ENCODE data around the gene UBE2Z.

DNA sequence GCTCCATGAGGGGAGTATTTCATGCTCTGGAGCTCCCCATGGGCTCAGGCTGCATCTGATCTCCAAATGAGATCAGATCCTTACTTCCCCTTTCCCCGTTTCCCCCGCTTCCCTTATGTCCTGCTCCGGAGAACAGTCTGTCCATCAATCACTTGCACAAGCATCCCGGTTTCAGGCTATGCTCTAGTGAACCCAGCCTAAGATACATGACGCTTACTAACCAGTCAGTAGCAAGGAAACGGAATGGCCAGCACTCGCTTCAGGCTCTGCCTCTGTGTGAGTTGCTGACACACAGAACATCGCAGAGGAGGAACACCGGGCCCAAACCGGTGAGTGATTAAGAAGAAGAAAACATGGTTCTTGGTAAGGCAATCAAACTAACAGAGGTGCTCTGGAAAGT, 25.0 kb upstream of the UBE2Z start:
- TF ChIP-seq, protein P1, sequence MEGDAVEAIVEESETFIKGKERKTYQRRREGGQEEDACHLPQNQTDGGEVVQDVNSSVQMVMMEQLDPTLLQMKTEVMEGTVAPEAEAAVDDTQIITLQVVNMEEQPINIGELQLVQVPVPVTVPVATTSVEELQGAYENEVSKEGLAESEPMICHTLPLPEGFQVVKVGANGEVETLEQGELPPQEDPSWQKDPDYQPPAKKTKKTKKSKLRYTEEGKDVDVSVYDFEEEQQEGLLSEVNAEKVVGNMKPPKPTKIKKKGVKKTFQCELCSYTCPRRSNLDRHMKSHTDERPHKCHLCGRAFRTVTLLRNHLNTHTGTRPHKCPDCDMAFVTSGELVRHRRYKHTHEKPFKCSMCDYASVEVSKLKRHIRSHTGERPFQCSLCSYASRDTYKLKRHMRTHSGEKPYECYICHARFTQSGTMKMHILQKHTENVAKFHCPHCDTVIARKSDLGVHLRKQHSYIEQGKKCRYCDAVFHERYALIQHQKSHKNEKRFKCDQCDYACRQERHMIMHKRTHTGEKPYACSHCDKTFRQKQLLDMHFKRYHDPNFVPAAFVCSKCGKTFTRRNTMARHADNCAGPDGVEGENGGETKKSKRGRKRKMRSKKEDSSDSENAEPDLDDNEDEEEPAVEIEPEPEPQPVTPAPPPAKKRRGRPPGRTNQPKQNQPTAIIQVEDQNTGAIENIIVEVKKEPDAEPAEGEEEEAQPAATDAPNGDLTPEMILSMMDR (IDR thresholded peaks at IDR 0.05; ENCODE audit: low read length) = no peak
- no peak for TF ChIP-seq EZH2 (optimal IDR thresholded peaks at IDR 0.05; ENCODE audit: low read depth, low read length)
- no peak for TF ChIP-seq EZH2phosphoT487 (IDR thresholded peaks at IDR 0.05; ENCODE audit: low read length)
